Type B pancreatic cell (in vitro differentiated cells): ENCODE data around the gene KCNIP3. TPM values are rescaled to one million over a fixed set of nuclear protein-coding genes. Genes with fewer than 3 reads are reported as not detected.

Experiments used
- DNase-seq: peaks from one replicate; pipeline ENCODE4 v3.0.0; 2021; ENCODE audit warnings: mixed read lengths; ENCODE audit not compliant: unreplicated experiment; ENCODE audit errors: extremely low spot score
- H3K27ac Mint-ChIP-seq: 2 replicates; pipeline ENCODE4 v1.8.0; 2021; ENCODE audit warnings: mild to moderate bottlenecking, mixed read lengths
- H3K27me3 Mint-ChIP-seq: 2 replicates; pipeline ENCODE4 v1.8.0; 2021; ENCODE audit warnings: mixed read lengths
- H3K36me3 Mint-ChIP-seq: 2 replicates; pipeline ENCODE4 v1.8.0; 2021; ENCODE audit warnings: mixed read lengths
- H3K4me1 Mint-ChIP-seq: one replicate; pipeline ENCODE4 v1.8.0; 2021; ENCODE audit warnings: mixed read lengths; ENCODE audit not compliant: unreplicated experiment
- H3K4me3 Mint-ChIP-seq: 2 replicates; pipeline ENCODE4 v1.8.0; 2021; ENCODE audit warnings: mild to moderate bottlenecking, mixed read lengths
- H3K9me3 Mint-ChIP-seq: 2 replicates; pipeline ENCODE4 v1.8.0; 2021; ENCODE audit warnings: mixed read lengths
- total RNA-seq: library from RNA; stranded (reverse); gene quantifications from 2 replicates; pipeline ENCODE4 v1.2.1, GENCODE V29; 2021; ENCODE audit warnings: low replicate concordance
- TF ChIP-seq, protein P1 (sequence below): fragments of 200-600 bp; sonication (generic); conservative IDR thresholded peaks from 2 replicates; pipeline ENCODE4 v1.5.0; 2021; ENCODE audit warnings: antibody characterized with exemption, mild to moderate bottlenecking

Gene KCNIP3
- total RNA-seq, 1 donor from 2014 or later: 5.3 TPM

DNA sequence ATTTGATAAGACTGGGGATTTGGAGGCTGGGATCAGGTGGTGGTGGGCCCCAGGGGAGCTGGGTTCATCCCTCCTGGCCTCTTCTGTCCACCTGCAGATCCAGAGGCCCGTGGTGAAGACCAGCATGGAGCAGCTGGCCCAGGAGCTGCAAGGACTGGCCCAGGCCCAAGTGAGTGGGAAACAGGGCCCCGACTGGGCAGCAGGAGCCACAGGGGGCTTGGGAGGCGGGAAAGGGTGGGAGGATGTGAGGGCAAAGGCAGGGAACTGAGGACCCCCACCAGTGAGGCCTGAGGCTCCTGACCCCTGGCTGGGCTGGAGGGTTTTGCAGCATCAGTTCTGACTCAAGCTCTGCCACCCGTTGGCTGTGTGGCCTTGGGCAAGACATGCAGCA lies 11.6 kb upstream of the KCNIP3 start:
- DNase-seq: no peak
- TF ChIP-seq, protein P1, sequence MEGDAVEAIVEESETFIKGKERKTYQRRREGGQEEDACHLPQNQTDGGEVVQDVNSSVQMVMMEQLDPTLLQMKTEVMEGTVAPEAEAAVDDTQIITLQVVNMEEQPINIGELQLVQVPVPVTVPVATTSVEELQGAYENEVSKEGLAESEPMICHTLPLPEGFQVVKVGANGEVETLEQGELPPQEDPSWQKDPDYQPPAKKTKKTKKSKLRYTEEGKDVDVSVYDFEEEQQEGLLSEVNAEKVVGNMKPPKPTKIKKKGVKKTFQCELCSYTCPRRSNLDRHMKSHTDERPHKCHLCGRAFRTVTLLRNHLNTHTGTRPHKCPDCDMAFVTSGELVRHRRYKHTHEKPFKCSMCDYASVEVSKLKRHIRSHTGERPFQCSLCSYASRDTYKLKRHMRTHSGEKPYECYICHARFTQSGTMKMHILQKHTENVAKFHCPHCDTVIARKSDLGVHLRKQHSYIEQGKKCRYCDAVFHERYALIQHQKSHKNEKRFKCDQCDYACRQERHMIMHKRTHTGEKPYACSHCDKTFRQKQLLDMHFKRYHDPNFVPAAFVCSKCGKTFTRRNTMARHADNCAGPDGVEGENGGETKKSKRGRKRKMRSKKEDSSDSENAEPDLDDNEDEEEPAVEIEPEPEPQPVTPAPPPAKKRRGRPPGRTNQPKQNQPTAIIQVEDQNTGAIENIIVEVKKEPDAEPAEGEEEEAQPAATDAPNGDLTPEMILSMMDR: no peak
- Mint-ChIP-seq H3K27me3 (no peaks in the 10 kb centered on the region), H3K4me1 (no peaks in the 10 kb centered on the region), H3K27ac (no peak overlapping the region), H3K36me3 (peaks cover 6% of the 10 kb centered on the region), H3K4me3 (no peak overlapping the region), H3K9me3 (peaks cover 6% of the 10 kb centered on the region)

DNA sequence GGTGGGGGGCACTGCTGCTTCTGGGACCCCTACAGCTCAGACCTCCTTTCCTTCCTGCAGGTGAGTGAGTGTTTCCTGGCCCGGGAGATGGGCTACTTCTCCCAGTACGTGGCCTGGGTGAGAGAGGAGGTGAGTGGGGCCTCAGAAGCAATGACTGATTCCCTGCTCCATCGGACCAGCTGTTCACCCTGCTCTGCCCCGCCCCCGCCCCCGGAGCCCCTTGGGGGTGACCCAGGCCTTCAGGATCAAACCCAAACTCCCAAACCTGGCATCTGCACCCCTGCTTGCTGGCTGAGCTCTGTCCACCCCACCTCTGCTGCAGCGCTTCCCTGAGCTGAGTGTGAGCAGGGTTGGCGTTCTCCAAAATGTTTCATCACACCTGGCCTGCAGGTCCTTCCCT lies 9.8 kb upstream of the KCNIP3 start:
- no peak overlapping the region for H3K27ac Mint-ChIP-seq
- H3K4me3 Mint-ChIP-seq: no peak overlapping the region
- peaks cover 10% of the 10 kb centered on the region for H3K36me3 Mint-ChIP-seq
- peaks cover 8% of the 10 kb centered on the region for H3K9me3 Mint-ChIP-seq
- TF ChIP-seq, protein P1: no peak
- H3K4me1 Mint-ChIP-seq: no peaks in the 10 kb centered on the region
- H3K27me3 Mint-ChIP-seq: no peaks in the 10 kb centered on the region
- no peak for DNase-seq

DNA sequence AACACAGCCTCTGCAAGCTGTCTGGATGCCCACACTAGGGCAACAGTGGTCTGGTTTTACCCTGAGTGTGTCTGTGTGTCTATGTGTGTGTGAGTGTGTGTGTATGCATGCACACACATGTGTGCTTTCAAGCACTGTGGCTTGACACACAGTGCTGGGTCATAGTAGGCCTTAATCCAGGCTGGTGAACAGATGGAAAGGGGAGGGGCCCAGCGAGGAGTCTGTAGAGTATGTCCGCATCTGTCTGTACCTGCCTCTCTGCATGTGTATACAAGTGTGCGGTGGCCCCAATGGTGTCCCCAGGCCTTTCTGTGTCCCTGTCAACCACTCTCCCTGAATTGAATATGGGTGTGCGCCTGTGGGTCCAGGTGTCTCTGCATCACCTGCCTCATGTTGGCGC lies 9.3 kb upstream of the KCNIP3 start:
- Mint-ChIP-seq H3K4me1 (no peaks in the 10 kb centered on the region), H3K9me3 (peaks cover 8% of the 10 kb centered on the region), H3K36me3 (peaks cover 10% of the 10 kb centered on the region), H3K27ac (no peak overlapping the region), H3K27me3 (no peaks in the 10 kb centered on the region), H3K4me3 (no peak overlapping the region)
- DNase-seq: no peak
- TF ChIP-seq, protein P1: no peak

DNA sequence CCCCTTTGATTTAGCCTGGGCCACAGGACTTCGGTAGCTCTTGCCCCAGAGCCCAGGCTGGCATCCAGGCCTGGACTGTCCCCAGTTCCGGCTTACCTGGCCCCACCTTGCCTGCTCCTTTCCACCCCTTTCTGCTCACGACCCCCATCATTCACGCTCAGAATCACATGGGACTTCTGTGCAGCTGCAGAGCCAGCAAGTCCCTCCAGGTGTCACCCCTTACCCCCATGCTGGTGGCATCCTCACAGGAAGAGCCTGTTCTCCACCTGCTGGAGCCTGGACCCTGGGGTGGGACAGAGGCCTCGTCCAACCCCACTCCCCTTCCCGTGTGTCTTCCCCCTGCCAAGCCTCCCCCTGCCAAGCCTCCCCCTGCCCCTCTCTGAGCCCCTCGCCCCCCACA lies 7.9 kb upstream of the KCNIP3 start:
- H3K9me3 Mint-ChIP-seq: peaks cover 8% of the 10 kb centered on the region

DNA sequence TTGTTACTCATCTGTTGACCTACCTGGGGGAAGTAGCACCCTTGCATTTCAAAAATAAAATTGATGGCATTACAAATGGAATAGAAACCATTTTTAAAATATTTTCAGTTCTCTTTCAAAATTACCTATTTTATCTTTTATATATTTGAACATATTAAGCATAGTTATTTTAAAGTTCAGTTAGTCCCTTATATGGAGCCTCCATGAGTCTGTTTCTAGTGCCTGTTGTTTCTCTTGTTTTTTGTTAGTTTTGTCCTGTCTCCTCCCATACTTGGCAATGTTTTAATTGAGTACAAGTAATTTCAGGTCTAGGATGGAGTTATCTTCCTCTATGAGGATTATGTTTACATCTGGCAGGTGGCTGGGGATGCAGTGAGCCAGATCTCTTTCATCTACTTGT lies 5.9 kb upstream of the KCNIP3 start:
- Mint-ChIP-seq H3K9me3 (peaks cover 8% of the 10 kb centered on the region), H3K27me3 (no peaks in the 10 kb centered on the region), H3K36me3 (peaks cover 10% of the 10 kb centered on the region), H3K4me1 (no peaks in the 10 kb centered on the region), H3K4me3 (no peak overlapping the region), H3K27ac (no peak overlapping the region)
- no peak for DNase-seq
- TF ChIP-seq, protein P1: no peak

More for the DNA sequence above, 7.9 kb upstream of the KCNIP3 start:
- no peaks in the 10 kb centered on the region for H3K4me1 Mint-ChIP-seq
- peaks cover 10% of the 10 kb centered on the region for H3K36me3 Mint-ChIP-seq
- H3K27ac Mint-ChIP-seq: no peak overlapping the region
- TF ChIP-seq, protein P1: no peak
- no peak for DNase-seq
- H3K27me3 Mint-ChIP-seq: no peaks in the 10 kb centered on the region
- H3K4me3 Mint-ChIP-seq: no peak overlapping the region
